NB4 (cell line): ENCODE measurements around the gene EXOC6B.

Experiments
- MYC ChIP-seq: IDR thresholded peaks from 2 replicates; pipeline ENCODE4 v1.6.1; 2011; ENCODE audit warnings: low read depth, low read length
- POLR2A ChIP-seq: IDR thresholded peaks from 2 replicates; pipeline ENCODE4 v1.6.1; 2011; ENCODE audit warnings: mild to moderate bottlenecking; ENCODE audit not compliant: insufficient read length; ENCODE audit errors: extremely low read depth
- TF ChIP-seq, protein P1 (sequence below): IDR thresholded peaks from one replicate; pipeline ENCODE4 v1.5.1; 2012; ENCODE audit warnings: low read depth, low read length

GRCh38 chr2:72511906-72512305 lies 313.9 kb downstream of the EXOC6B start:
- TF ChIP-seq POLR2A (no peak), MYC (no peak)
- TF ChIP-seq, protein P1, sequence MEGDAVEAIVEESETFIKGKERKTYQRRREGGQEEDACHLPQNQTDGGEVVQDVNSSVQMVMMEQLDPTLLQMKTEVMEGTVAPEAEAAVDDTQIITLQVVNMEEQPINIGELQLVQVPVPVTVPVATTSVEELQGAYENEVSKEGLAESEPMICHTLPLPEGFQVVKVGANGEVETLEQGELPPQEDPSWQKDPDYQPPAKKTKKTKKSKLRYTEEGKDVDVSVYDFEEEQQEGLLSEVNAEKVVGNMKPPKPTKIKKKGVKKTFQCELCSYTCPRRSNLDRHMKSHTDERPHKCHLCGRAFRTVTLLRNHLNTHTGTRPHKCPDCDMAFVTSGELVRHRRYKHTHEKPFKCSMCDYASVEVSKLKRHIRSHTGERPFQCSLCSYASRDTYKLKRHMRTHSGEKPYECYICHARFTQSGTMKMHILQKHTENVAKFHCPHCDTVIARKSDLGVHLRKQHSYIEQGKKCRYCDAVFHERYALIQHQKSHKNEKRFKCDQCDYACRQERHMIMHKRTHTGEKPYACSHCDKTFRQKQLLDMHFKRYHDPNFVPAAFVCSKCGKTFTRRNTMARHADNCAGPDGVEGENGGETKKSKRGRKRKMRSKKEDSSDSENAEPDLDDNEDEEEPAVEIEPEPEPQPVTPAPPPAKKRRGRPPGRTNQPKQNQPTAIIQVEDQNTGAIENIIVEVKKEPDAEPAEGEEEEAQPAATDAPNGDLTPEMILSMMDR, result no peak
